GM12878 (cell line): ENCODE results near the gene MS4A6A. TPM values are rescaled to one million over a fixed set of nuclear protein-coding genes. Genes with fewer than 3 reads are reported as not detected.
A peak's percentile ranks its signal among the peaks of the same experiment; 100 is the strongest.
"Not testable (repeated sequence)": the region's sequence is repeated elsewhere in the genome, so short reads cannot be mapped to it uniquely, and the experiment has no call there.

ENCODE experiments used
- ATAC-seq: fragments of 200-7000 bp; cut with Tn5 transposase; 3 replicates; pipeline ENCODE4 v1.9.1; 2020; ENCODE audit warnings: mild to moderate bottlenecking, moderate library complexity
- BruUV-seq: library from RNA; stranded (reverse); fragments of 400-500 nt; replicated peaks from 2 replicates; lab custom pipeline; 2021; lab: Mats Ljungman, UMichigan
- CTCF ChIA-PET: fragments of 300-600 bp; sonication (Branson Sonifier 250); formaldehyde crosslinking; extraction: SDS; loops from one replicate; lab custom pipeline; 2021; ENCODE audit warnings: inconsistent platforms; lab: Yijun Ruan, JAX
- POLR2A ChIA-PET: fragments of 350-600 bp; formaldehyde crosslinking; extraction: SDS; loops from one replicate; lab custom pipeline; 2021; ENCODE audit warnings: inconsistent platforms; lab: Charles Lee
- RAD21 ChIA-PET: fragments of 300-600 bp; sonication (Branson Sonifier 250); formaldehyde crosslinking; loops from one replicate; lab custom pipeline; 2023; ENCODE audit warnings: antibody characterized with exemption; ENCODE audit not compliant: unreplicated experiment; lab: Charles Lee
- SMC1A ChIA-PET: fragments of 300-600 bp; sonication (Branson Sonifier 250); formaldehyde crosslinking; loops from one replicate; lab custom pipeline; 2023; ENCODE audit not compliant: unreplicated experiment, uncharacterized antibody; lab: Charles Lee
- DNase-seq: peaks from one replicate; pipeline ENCODE4 v3.0.0-alpha.2; 2011; ENCODE audit warnings: low read depth, low spot score
- FAIRE-seq: peaks from 3 replicates; lab custom pipeline; 2011; peaks lifted over from hg19 to GRCh38; lab: Jason Lieb, UNC
- H2AFZ ChIP-seq: 2 replicates; pipeline ENCODE4 v1.6.0; 2011; ENCODE audit warnings: low read depth, low read length, control low read depth; ENCODE audit not compliant: control insufficient read depth
- H3K27ac ChIP-seq: 2 replicates; pipeline ENCODE4 v1.5.1; 2011; ENCODE audit warnings: control low read depth; ENCODE audit not compliant: control insufficient read depth, insufficient read depth
- H3K27me3 ChIP-seq, 2 experiments: replicated peaks in 1 of 2; 2 replicates each; pipeline versions ENCODE4 v1.6.0 to v1.6.1; 2011; ENCODE audit warnings: low read length in 1 of 2; ENCODE audit not compliant: control insufficient read depth in 2 of 2, insufficient read depth in 2 of 2
- H3K36me3 ChIP-seq, 2 experiments: 2 replicates each; pipeline ENCODE4 v1.5.1; 2011; ENCODE audit warnings: low read length in 1 of 2; ENCODE audit not compliant: control insufficient read depth in 2 of 2, insufficient read depth in 2 of 2
- H3K4me1 ChIP-seq: 2 replicates; pipeline ENCODE4 v1.6.1; 2011; ENCODE audit warnings: mild to moderate bottlenecking, low read length, moderate library complexity, mixed read lengths; ENCODE audit not compliant: control insufficient read depth, insufficient read depth
- H3K4me2 ChIP-seq: 2 replicates; pipeline ENCODE4 v1.6.0; 2011; ENCODE audit warnings: control low read depth; ENCODE audit not compliant: control insufficient read depth, insufficient read depth
- H3K4me3 ChIP-seq: fragments of 200-600 bp; sonication (generic); 2 replicates; pipeline ENCODE4 v1.5.1; 2016
- H3K79me2 ChIP-seq: 2 replicates; pipeline ENCODE4 v1.6.0; 2011; ENCODE audit warnings: low read length; ENCODE audit not compliant: control insufficient read depth, insufficient read depth
- H3K9ac ChIP-seq: 2 replicates; pipeline ENCODE4 v1.8.0; 2011; ENCODE audit warnings: low read length, control low read depth, mixed read lengths; ENCODE audit not compliant: control insufficient read depth, insufficient read depth
- H3K9me3 ChIP-seq: replicated peaks from 3 replicates; pipeline ENCODE4 v1.5.1; 2011; ENCODE audit warnings: mild to moderate bottlenecking, low read length; ENCODE audit not compliant: control insufficient read depth, insufficient read depth
- H4K20me1 ChIP-seq: 2 replicates; pipeline ENCODE4 v1.6.0; 2011; ENCODE audit not compliant: control insufficient read depth, insufficient read depth
- EED ChIP-seq: sonication (generic); IDR thresholded peaks from 2 replicates; pipeline ENCODE4 v1.6.1; 2016; ENCODE audit warnings: antibody characterized with exemption, low read depth
- MTA2 ChIP-seq: fragments of 450-650 bp; IDR thresholded peaks from 2 replicates; pipeline ENCODE4 v1.6.1; 2016; ENCODE audit warnings: low read depth, mild to moderate bottlenecking, moderate library complexity
- NR2C1 ChIP-seq: fragments of 450-650 bp; IDR thresholded peaks from 2 replicates; pipeline ENCODE4 v1.6.1; 2017; ENCODE audit warnings: antibody characterized with exemption, mild to moderate bottlenecking, moderate library complexity
- NR2F1 ChIP-seq: fragments of 450-650 bp; conservative IDR thresholded peaks from 2 replicates; pipeline ENCODE4 v1.6.1; 2017; ENCODE audit warnings: mild to moderate bottlenecking
- WGBS: methylation state at CpG from one replicate; pipeline ENCODE4 v1.1.6; 2016; ENCODE audit warnings: low lambda C conversion rate; ENCODE audit not compliant: insufficient replicate concordance, insufficient coverage; ENCODE audit errors: missing lambda C conversion rate; 5-methylcytosine and 5-hydroxymethylcytosine counted together
- in situ Hi-C: fragments of 300-500 bp; cut with MboI; formaldehyde crosslinking; loops from 9 replicates; pipeline ENCODE4 v1.14.3; 2018; ENCODE audit warnings: mixed read lengths
- intact Hi-C: fragments of 100-400 bp; cut with micrococcal nuclease; formaldehyde crosslinking; loops from one replicate; pipeline ENCODE4 v1.14.2; 2022; ENCODE audit not compliant: unreplicated experiment
- polyA plus RNA-seq, 11 experiments: library from polyadenylated mRNA; depleted of rRNA in 4 of 11; unstranded in 6 of 11; stranded (reverse) in 5 of 11; fragments of >200 nt; fragmentation: Nextera tagmentation in 4 of 11; fragmentation: Illumina TruSeq in 1 of 11; extraction: Ambion mirVana in 4 of 11; extraction: Trizol in 1 of 11; gene quantifications; 1 replicate in 1 of 11; 2 replicates in 10 of 11; pipeline versions ENCODE4 v1.2.1 to v1.2.3, GENCODE V29; 2011 to 2016; ENCODE audit warnings: inconsistent platforms in 2 of 11, missing spikeins in 2 of 11, low read depth in 1 of 11
- total RNA-seq, 4 experiments: library from RNA; depleted of rRNA in 3 of 4; stranded (reverse); fragments of >200 nt in 3 of 4; fragmentation: Illumina TruSeq in 1 of 4; extraction: Trizol in 1 of 4; gene quantifications; 2 replicates each; pipeline versions ENCODE4 v1.2.1 to v1.2.3, GENCODE V29; 2013 to 2021

The MS4A6A gene
- total and polyA plus RNA-seq, 10 of the 15 experiments (the other 5 are each of a cell fraction or from before 2014, with no cell fraction given) = 0.75 to 30.7 (median 9.0) TPM

DNA sequence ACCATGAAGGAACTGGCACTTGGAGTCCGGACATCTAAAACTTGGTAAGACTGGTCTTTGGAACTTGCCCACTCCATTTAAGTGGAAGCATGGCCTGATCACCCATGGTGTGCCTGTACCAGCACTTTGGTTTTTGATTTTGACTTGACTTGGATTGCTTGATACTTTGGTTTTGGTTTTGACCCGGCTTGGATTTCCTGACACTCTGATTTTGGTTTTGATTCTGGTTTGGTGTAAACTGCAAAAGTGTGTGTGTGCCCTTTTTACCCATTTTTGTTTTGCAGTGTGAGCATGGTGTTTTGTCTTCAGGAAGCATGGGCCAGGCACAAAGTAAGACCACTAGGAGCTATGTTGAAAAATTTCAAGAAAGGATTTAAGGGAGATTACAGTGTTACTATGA, 3.2 kb upstream of the MS4A6A start:
- H3K4me3 ChIP-seq, BruUV-seq, H2AFZ ChIP-seq, DNase-seq, H3K79me2 ChIP-seq, H3K9me3 ChIP-seq, FAIRE-seq, ATAC-seq, intact Hi-C loops, H3K9ac ChIP-seq, H3K27me3 ChIP-seq, H3K36me3 ChIP-seq, H4K20me1 ChIP-seq: not testable (repeated sequence)
- Histone ChIP-seq H3K4me2 (peak overlapping the region; percentile 50), H3K27ac (peak overlapping the region; percentile 28; the same call in 1 of the 2 replicates), H3K4me1 (peaks cover 16% of the 10 kb centered on the region)
- CTCF ChIA-PET = interaction anchor here (4.8 kb wide), 1 partner anchor 65 kb away, joined by 22 read pairs; no protein-coding TSS in a partner anchor
- POLR2A ChIA-PET = interaction anchor here (1.9 kb wide), 1 partner anchor 10 kb away, joined by 5 read pairs; no protein-coding TSS in a partner anchor
- RAD21 ChIA-PET = interaction anchor here (0.6 kb wide), 1 partner anchor 10 kb away, joined by 3 read pairs; no protein-coding TSS in a partner anchor
- WGBS = 53% methylated on average over 2 of the region's 2 CpGs
- SMC1A ChIA-PET = interaction anchor here (8.2 kb wide), 1 partner anchor 10 kb away, joined by 85 read pairs; no protein-coding TSS in a partner anchor
- in situ Hi-C loops = loop anchor here (10.0 kb wide), 1 partner anchor 631 kb away; no protein-coding TSS in a partner anchor

DNA sequence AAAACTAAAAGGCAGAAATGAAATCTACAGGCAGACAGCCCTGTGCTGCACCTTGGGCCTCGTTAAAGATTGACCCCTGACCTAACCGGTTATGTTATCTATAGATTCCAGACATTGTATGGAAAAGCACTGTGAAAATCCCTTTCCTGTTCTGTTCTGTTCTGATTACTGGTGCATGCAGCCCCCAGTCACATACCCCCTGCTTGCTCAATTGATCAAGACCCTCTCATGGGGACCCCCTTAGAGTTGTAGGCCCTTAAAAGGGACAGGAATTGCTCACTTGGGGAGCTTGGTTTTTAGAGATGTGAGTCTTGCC, 2.6 kb upstream of the MS4A6A start:
- not testable (repeated sequence) for H3K4me2 ChIP-seq, ATAC-seq, H3K79me2 ChIP-seq, H2AFZ ChIP-seq, H3K27ac ChIP-seq, H3K36me3 ChIP-seq, H3K4me3 ChIP-seq, H3K27me3 ChIP-seq, BruUV-seq, H3K9me3 ChIP-seq, FAIRE-seq, DNase-seq, H3K9ac ChIP-seq, H4K20me1 ChIP-seq
- TF ChIP-seq NR2C1 = peak; percentile 64
- TF ChIP-seq NR2F1 = peak; percentile 92
- peak; percentile 3; the same call in 1 of the 2 replicates for TF ChIP-seq EED
- TF ChIP-seq MTA2 = peak; percentile 4; the same call in 1 of the 2 replicates
- 12% methylated on average over 2 of the region's 2 CpGs for WGBS
- ChIA-PET RAD21 (interaction anchor here (0.6 to 3.9 kb wide), 4 partner anchors 8 to 66 kb away, joined by 3 to 20 read pairs (median 6); no protein-coding TSS in a partner anchor), SMC1A (interaction anchor here (1.2 to 8.2 kb wide), 3 partner anchors 10 to 66 kb away, joined by 3 to 85 read pairs (median 14); no protein-coding TSS in a partner anchor), POLR2A (interaction anchor here (1.0 to 1.9 kb wide), 2 partner anchors 9 to 10 kb away, joined by 5 read pairs; no protein-coding TSS in a partner anchor), CTCF (interaction anchor here (0.7 to 4.8 kb wide), 2 partner anchors 66 to 135 kb away, joined by 3 to 22 read pairs; no protein-coding TSS in a partner anchor)
- in situ Hi-C loops = loop anchor here (10.0 kb wide), 1 partner anchor 631 kb away; no protein-coding TSS in a partner anchor
- intact Hi-C loops = loop anchor here (1.0 kb wide), 1 partner anchor 9 kb away; no protein-coding TSS in a partner anchor
- H3K4me1 ChIP-seq = peaks cover 16% of the 10 kb centered on the region
